RWPE2 (cell line): ENCODE data around the gene ACOT11.

Experiments used
- ATAC-seq: fragments of 200-7000 bp; cut with Tn5 transposase; 3 replicates; pipeline ENCODE4 v1.9.1; 2021; ENCODE audit warnings: low read depth
- DNase-seq: peaks from one replicate; pipeline ENCODE4 v3.0.0-alpha.2; 2020; ENCODE audit warnings: low spot score
- H3K27ac ChIP-seq: fragments of 450-650 bp; 2 replicates; pipeline ENCODE4 v1.5.1; 2017; ENCODE audit warnings: mild to moderate bottlenecking; ENCODE audit not compliant: poor library complexity, severe bottlenecking
- H3K27me3 ChIP-seq: fragments of 250-450 bp; sonication (Bioruptor Pico); 2 replicates; pipeline ENCODE4 v1.5.1; 2021; ENCODE audit warnings: mild to moderate bottlenecking, moderate library complexity; ENCODE audit not compliant: insufficient read depth, poor library complexity, severe bottlenecking
- H3K36me3 ChIP-seq: fragments of 250-450 bp; sonication (Bioruptor Pico); 2 replicates; pipeline ENCODE4 v1.5.1; 2020; ENCODE audit warnings: low read depth, mild to moderate bottlenecking, moderate library complexity
- H3K4me1 ChIP-seq: fragments of 250-450 bp; sonication (Bioruptor Pico); 2 replicates; pipeline ENCODE4 v1.5.1; 2021; ENCODE audit warnings: mild to moderate bottlenecking, moderate library complexity; ENCODE audit not compliant: insufficient read depth, poor library complexity, severe bottlenecking
- H3K4me3 ChIP-seq: fragments of 250-450 bp; sonication (Bioruptor Pico); 2 replicates; pipeline ENCODE4 v1.5.1; 2021; ENCODE audit warnings: mild to moderate bottlenecking, moderate library complexity; ENCODE audit not compliant: severe bottlenecking
- H3K9me3 ChIP-seq: fragments of 250-450 bp; sonication (Bioruptor Pico); 2 replicates; pipeline ENCODE4 v1.5.1; 2021; ENCODE audit warnings: mild to moderate bottlenecking, moderate library complexity; ENCODE audit not compliant: severe bottlenecking
- TF ChIP-seq, protein P1 (sequence below): fragments of 450-650 bp; IDR thresholded peaks from one replicate; pipeline ENCODE4 v1.5.1; 2017; ENCODE audit warnings: mild to moderate bottlenecking, moderate library complexity; ENCODE audit not compliant: poor library complexity, severe bottlenecking

The ACOT11 gene

DNA sequence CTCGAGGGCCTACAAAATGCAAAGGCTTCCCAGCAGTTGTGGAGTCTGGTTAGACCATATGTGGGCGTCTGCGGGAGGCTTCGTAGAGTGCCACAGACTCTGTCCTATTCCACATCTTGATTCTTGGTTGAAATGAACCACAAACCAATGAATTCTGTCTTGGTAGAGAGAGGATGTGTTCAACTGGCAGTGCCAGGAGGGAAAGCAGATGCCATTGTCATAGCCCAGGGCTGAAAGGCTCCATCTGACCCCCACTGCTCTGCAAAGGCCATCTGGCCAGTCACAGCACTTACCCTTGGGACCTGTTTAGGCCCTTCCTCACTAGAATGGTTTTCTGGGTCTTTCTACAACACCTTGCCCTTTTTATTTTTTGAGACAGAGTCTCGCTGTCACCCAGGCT lies 22.1 kb downstream of the ACOT11 start:
- TF ChIP-seq, protein P1, sequence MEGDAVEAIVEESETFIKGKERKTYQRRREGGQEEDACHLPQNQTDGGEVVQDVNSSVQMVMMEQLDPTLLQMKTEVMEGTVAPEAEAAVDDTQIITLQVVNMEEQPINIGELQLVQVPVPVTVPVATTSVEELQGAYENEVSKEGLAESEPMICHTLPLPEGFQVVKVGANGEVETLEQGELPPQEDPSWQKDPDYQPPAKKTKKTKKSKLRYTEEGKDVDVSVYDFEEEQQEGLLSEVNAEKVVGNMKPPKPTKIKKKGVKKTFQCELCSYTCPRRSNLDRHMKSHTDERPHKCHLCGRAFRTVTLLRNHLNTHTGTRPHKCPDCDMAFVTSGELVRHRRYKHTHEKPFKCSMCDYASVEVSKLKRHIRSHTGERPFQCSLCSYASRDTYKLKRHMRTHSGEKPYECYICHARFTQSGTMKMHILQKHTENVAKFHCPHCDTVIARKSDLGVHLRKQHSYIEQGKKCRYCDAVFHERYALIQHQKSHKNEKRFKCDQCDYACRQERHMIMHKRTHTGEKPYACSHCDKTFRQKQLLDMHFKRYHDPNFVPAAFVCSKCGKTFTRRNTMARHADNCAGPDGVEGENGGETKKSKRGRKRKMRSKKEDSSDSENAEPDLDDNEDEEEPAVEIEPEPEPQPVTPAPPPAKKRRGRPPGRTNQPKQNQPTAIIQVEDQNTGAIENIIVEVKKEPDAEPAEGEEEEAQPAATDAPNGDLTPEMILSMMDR: no peak
- ATAC-seq (no peak), DNase-seq (no peak)
- H3K27me3 ChIP-seq: no peaks in the 10 kb centered on the region
- H3K9me3 ChIP-seq: no peaks in the 10 kb centered on the region
- peak overlapping the region; percentile 57 for H3K27ac ChIP-seq
- H3K4me3 ChIP-seq: no peak overlapping the region
- 0 out of 2 replicates have a peak, but pooled peaks cover 3% of the 10 kb centered on the region for H3K36me3 ChIP-seq
- H3K4me1 ChIP-seq: peaks cover 32% of the 10 kb centered on the region

DNA sequence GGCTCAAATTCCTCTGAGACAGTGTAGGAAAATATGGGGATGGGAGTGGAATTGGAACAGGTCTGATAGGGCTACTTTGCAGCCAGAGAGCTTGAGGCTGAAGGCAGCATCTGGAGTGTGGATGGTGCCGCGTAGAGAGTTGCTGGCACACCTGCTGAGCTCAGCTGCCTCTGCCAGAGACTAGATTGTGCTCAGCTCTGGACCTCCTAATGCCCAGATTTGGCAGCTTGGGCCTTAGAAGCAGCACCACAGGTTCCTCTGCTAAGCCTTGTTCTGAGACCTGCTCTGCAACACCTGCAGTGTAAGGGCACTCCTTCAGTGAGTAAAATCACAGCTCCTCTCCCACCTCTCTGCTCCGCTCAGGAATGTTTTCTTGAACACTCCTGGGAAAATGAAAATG lies 23.3 kb downstream of the ACOT11 start:
- Histone ChIP-seq H3K4me3 (no peak overlapping the region), H3K9me3 (no peaks in the 10 kb centered on the region), H3K27me3 (no peaks in the 10 kb centered on the region), H3K27ac (peak overlapping the region; percentile 57), H3K36me3 (0 out of 2 replicates have a peak, but pooled peaks cover 3% of the 10 kb centered on the region), H3K4me1 (peaks cover 32% of the 10 kb centered on the region)
- ATAC-seq: no peak; the same call in 2 of the 3 replicates
- TF ChIP-seq, protein P1: no peak
- no peak for DNase-seq

DNA sequence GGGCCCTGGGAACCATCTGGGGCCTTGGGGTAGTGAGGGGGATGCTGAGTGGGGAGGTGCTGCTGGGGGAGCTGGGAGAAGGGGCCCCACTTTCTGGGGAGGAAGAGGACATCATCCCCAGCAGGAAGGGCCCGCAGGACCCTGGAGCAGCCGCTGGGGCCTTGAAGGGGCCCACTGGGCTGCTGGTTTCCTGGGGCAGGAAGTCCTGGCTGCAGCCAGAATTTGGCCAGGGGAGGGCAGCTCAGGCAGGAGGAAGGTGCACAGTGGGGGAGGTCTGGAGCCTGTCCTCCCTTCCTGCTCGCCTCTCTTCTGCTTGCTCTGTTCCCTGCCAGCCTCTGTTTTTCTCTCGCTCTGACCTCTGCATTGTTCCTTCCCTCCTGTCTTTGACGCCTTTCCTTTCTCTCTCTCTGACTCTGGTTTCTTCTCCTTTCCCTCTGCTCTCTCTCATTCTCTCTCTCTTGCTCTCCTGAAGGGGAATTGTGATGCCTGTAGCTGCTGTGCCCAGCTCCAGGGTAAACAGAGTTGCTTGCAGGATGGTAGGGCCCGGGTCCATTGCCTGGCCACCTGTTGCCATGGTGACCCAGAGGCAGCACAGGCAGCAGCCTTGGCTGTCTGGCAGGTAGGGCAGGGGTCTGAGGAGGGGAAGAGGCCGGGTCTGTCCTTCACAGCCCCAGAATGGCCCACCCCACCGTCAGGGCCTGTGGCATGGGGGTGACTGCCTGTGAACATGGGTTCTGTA lies 23.9 kb downstream of the ACOT11 start:
- no peaks in the 10 kb centered on the region for H3K27me3 ChIP-seq
- peaks cover 27% of the 10 kb centered on the region for H3K4me1 ChIP-seq
- no peak overlapping the region for H3K4me3 ChIP-seq
- peak; percentile 26; the same call in 2 of the 3 replicates for ATAC-seq
- peak overlapping the region; percentile 57 for H3K27ac ChIP-seq
- no peaks in the 10 kb centered on the region for H3K9me3 ChIP-seq
- TF ChIP-seq, protein P1: no peak
- no peak for DNase-seq
- H3K36me3 ChIP-seq: 0 out of 2 replicates have a peak, but pooled peaks cover 3% of the 10 kb centered on the region

DNA sequence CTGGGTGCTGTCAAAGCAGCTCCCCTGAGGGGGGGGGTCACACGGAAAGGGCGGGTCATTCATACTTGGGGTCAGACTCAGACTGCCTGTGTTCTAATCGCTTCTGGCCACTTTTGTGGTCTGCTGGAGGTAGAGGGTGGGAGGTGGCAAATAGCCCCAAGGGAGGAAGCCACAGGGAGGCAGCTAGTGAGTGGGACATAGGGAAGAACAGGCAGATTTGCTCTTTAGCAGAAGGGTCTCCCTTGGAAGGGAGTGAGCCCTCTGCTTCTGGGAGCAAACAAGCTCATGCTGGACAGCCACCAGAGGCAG lies 24.5 kb downstream of the ACOT11 start:
- Histone ChIP-seq H3K9me3 (no peaks in the 10 kb centered on the region), H3K27ac (peak overlapping the region; percentile 57), H3K36me3 (0 out of 2 replicates have a peak, but pooled peaks cover 3% of the 10 kb centered on the region), H3K27me3 (no peaks in the 10 kb centered on the region), H3K4me1 (peaks cover 27% of the 10 kb centered on the region), H3K4me3 (no peak overlapping the region)
- no peak for ATAC-seq
- no peak for DNase-seq
- TF ChIP-seq, protein P1: no peak

DNA sequence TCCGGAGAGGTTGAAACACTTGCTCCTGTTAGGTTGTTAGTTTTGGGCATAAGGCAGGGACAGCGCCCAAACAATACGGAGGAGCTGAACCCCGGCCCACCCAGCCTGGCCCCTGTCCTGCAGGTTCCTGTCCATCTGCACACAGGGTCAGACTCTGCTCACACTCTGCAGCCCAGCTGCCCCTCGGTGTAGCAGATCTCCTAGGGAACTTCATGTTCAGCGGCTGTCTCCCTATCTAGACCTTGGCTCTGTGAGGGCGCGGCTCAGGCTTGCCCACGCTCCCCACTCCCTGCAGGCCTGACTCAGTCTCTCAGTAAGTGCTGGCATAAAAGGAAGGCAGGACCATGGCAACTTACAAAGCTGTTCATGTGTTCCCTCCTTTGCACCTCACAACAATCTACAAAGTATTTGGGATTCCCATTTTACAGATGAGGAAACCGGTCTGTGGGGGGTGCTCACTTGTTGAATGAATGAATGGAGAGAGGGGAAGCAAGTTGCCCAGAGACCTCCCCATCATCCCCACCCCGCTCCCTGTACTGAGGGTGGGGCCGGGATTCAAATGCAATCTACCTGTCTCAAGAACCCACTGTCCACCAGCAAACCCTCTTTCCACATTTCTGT lies 26.2 kb downstream of the ACOT11 start:
- TF ChIP-seq, protein P1: no peak
- Histone ChIP-seq H3K4me3 (no peak overlapping the region), H3K27ac (no peak overlapping the region), H3K9me3 (no peaks in the 10 kb centered on the region), H3K4me1 (peaks cover 15% of the 10 kb centered on the region), H3K36me3 (0 out of 2 replicates have a peak, but pooled peaks cover 3% of the 10 kb centered on the region), H3K27me3 (no peaks in the 10 kb centered on the region)
- ATAC-seq: no peak
- DNase-seq: no peak
